Endothelial cell of umbilical vein (primary cell): ENCODE results near the gene RINL. TPM values are rescaled to one million over a fixed set of nuclear protein-coding genes. Genes with fewer than 3 reads are reported as not detected.
"Not testable (repeated sequence)": the region's sequence is repeated elsewhere in the genome, so short reads cannot be mapped to it uniquely, and the experiment has no call there.

Source experiments
- BruUV-seq: library from RNA; stranded (reverse); fragments of 400-500 nt; replicated peaks from 2 replicates; lab custom pipeline; 2021; lab: Mats Ljungman, UMichigan
- CTCF ChIA-PET: fragments of 300-600, 350-600 bp; sonication (Branson Sonifier 250); formaldehyde crosslinking; loops from one replicate; lab custom pipeline; 2021; ENCODE audit warnings: antibody characterized with exemption, inconsistent platforms; lab: Charles Lee
- POLR2A ChIA-PET: fragments of 300-600, 350-600 bp; sonication (Branson Sonifier 250); formaldehyde crosslinking; loops from one replicate; lab custom pipeline; 2021; ENCODE audit warnings: antibody characterized with exemption, inconsistent platforms; lab: Charles Lee
- DNase-seq: peaks from one replicate; pipeline ENCODE4 v3.0.0-alpha.2; 2011; ENCODE audit warnings: low read depth, low spot score
- FAIRE-seq: peaks from 2 replicates; lab custom pipeline; 2011; peaks lifted over from hg19 to GRCh38; lab: Jason Lieb, UNC
- H2AFZ ChIP-seq: 2 replicates; pipeline ENCODE4 v1.6.0; 2012; ENCODE audit warnings: low read depth, low read length, control low read depth, inconsistent platforms
- H3K27ac ChIP-seq: 2 replicates; pipeline ENCODE4 v1.5.1; 2011; ENCODE audit warnings: low read depth, mild to moderate bottlenecking, control low read depth, low read length, moderate library complexity; ENCODE audit not compliant: insufficient read depth
- H3K27me3 ChIP-seq, 2 experiments: 2 replicates each; pipeline versions ENCODE4 v1.6.0 to v1.6.1; 2011; ENCODE audit warnings: low read length in 2 of 2, mixed read lengths in 1 of 2; ENCODE audit not compliant: control insufficient read depth in 2 of 2, insufficient read depth in 2 of 2
- H3K36me3 ChIP-seq, 2 experiments: 2 replicates in 1 of 2; 3 replicates in 1 of 2; pipeline ENCODE4 v1.5.1; 2011; ENCODE audit warnings: low read length in 2 of 2, mild to moderate bottlenecking in 1 of 2, moderate library complexity in 1 of 2; ENCODE audit not compliant: control insufficient read depth in 2 of 2, insufficient read depth in 2 of 2; ENCODE audit errors: extremely low read depth in 1 of 2
- H3K4me1 ChIP-seq: 3 replicates; pipeline ENCODE4 v1.5.1; 2011; ENCODE audit warnings: mild to moderate bottlenecking, low read length; ENCODE audit not compliant: control insufficient read depth, insufficient read depth; ENCODE audit errors: extremely low read depth
- H3K4me2 ChIP-seq: 2 replicates; pipeline ENCODE4 v1.6.1; 2011; ENCODE audit warnings: low read length, control low read depth, mixed read lengths; ENCODE audit not compliant: insufficient read depth
- H3K4me3 ChIP-seq, 3 experiments: fragments of 200-600 bp in 1 of 3; sonication (generic), shearing (Covaris generic) in 1 of 3; replicated peaks in 1 of 3; 2 replicates each; pipeline ENCODE4 v1.5.1; 2011 to 2016; ENCODE audit warnings: control low read depth in 3 of 3, low read length in 3 of 3, mild to moderate bottlenecking in 2 of 3, inconsistent platforms in 1 of 3, low read depth in 1 of 3, moderate library complexity in 1 of 3; ENCODE audit not compliant: insufficient read depth in 1 of 3
- H3K79me2 ChIP-seq: 2 replicates; pipeline ENCODE4 v1.6.0; 2012; ENCODE audit warnings: low read length, inconsistent platforms; ENCODE audit not compliant: control insufficient read depth, insufficient read depth
- H3K9ac ChIP-seq: replicated peaks from 2 replicates; pipeline ENCODE3; 2011; ENCODE audit warnings: low read length, control low read depth; ENCODE audit not compliant: insufficient read depth; ENCODE audit errors: extremely low read depth
- H3K9me1 ChIP-seq: replicated peaks from 3 replicates; pipeline ENCODE4 v1.6.0; 2011; ENCODE audit warnings: mild to moderate bottlenecking, low read length; ENCODE audit not compliant: control insufficient read depth, insufficient read depth; ENCODE audit errors: extremely low read depth
- H3K9me3 ChIP-seq: replicated peaks from 2 replicates; pipeline ENCODE4 v1.5.1; 2012; ENCODE audit warnings: low read length, inconsistent platforms; ENCODE audit not compliant: control insufficient read depth, insufficient read depth
- H4K20me1 ChIP-seq: replicated peaks from 2 replicates; pipeline ENCODE3; 2011; ENCODE audit warnings: mild to moderate bottlenecking, low read length; ENCODE audit not compliant: control insufficient read depth, insufficient read depth; ENCODE audit errors: extremely low read depth
- FOS ChIP-seq: IDR thresholded peaks from 2 replicates; pipeline ENCODE4 v1.6.1; 2011; ENCODE audit warnings: mild to moderate bottlenecking, low read length, moderate library complexity, borderline replicate concordance; ENCODE audit not compliant: insufficient read depth
- JUN ChIP-seq: IDR thresholded peaks from 2 replicates; pipeline ENCODE4 v1.6.1; 2011; ENCODE audit warnings: borderline replicate concordance, low read depth; ENCODE audit not compliant: insufficient read length, insufficient read depth
- MYC ChIP-seq: IDR thresholded peaks from one replicate; pipeline ENCODE4 v1.6.1; 2011; ENCODE audit warnings: mild to moderate bottlenecking, low read depth, low read length
- POLR2A ChIP-seq: IDR thresholded peaks from 2 replicates; pipeline ENCODE4 v1.6.1; 2012; ENCODE audit warnings: low read depth, mild to moderate bottlenecking, control low read depth, low read length
- dilution Hi-C: fragments of 300-500 bp; cut with MboI; formaldehyde crosslinking; loops from one replicate; pipeline ENCODE4 v1.15.0; 2019; ENCODE audit warnings: low sequenced_read_pairs; ENCODE audit not compliant: extremely low pct_ligation_motif_present
- intact Hi-C: fragments of 100-400 bp; cut with micrococcal nuclease; formaldehyde crosslinking; loops from one replicate; pipeline ENCODE4 v1.10.0; 2022
- polyA plus RNA-seq, 4 experiments: library from polyadenylated mRNA; depleted of rRNA in 3 of 4; stranded (reverse) in 3 of 4; unstranded in 1 of 4; fragments of >200 nt; gene quantifications; 2 replicates each; pipeline versions ENCODE4 v1.2.1 to v1.2.3, GENCODE V29; 2011 to 2012; ENCODE audit warnings: missing spikeins in 1 of 4
- total RNA-seq: library from RNA; stranded (reverse); gene quantifications from 2 replicates; pipeline ENCODE4 v1.2.3, GENCODE V29; 2021

The RINL gene
- total and polyA plus RNA-seq, 2 donors (not counting 3 experiments of a cell fraction or from before 2014, with no cell fraction given), result 5.3 to 10.1 TPM

GRCh38 chr19:38888876-38889275, 10.8 kb upstream of the RINL start:
- DNase-seq, result no peak
- ChIA-PET CTCF (interaction anchor here (1.4 to 4.2 kb wide), 4 partner anchors 11 to 127 kb away, joined by 3 to 29 read pairs (median 18); partner anchors contain the start of gene RINL), POLR2A (no interaction called here)
- Histone ChIP-seq H3K27me3 (no peaks in the 10 kb centered on the region), H3K36me3 (peaks cover 2 to 17% of the 10 kb centered on the region in 2 experiments), H3K9me3 (no peaks in the 10 kb centered on the region), H3K4me3 (no peak overlapping the region), H3K27ac (no peak overlapping the region), H3K4me2 (no peak overlapping the region), H3K9me1 (no peaks in the 10 kb centered on the region), H3K79me2 (no peaks in the 10 kb centered on the region), H2AFZ (no peak overlapping the region), H3K4me1 (no peaks in the 10 kb centered on the region), H3K9ac (no peak overlapping the region), H4K20me1 (no peaks in the 10 kb centered on the region)
- BruUV-seq, result no TSS peak
- no peak for TF ChIP-seq MYC
- no peak for TF ChIP-seq FOS
- no peak for TF ChIP-seq POLR2A
- no peak for TF ChIP-seq JUN
- no peak for FAIRE-seq
- dilution Hi-C loops, result no loop called here
- intact Hi-C loops, result no loop called here

- dilution Hi-C loops, H3K4me1 ChIP-seq, POLR2A ChIA-PET, H4K20me1 ChIP-seq, BruUV-seq, H3K9ac ChIP-seq, H3K27me3 ChIP-seq, intact Hi-C loops, H3K4me2 ChIP-seq, H3K9me3 ChIP-seq, DNase-seq, H2AFZ ChIP-seq, H3K9me1 ChIP-seq, H3K79me2 ChIP-seq, H3K4me3 ChIP-seq, H3K27ac ChIP-seq: not testable (repeated sequence)
- FAIRE-seq, result peak; percentile 4
- CTCF ChIA-PET, result interaction anchor here (0.7 to 4.2 kb wide), 2 partner anchors 10 to 115 kb away, joined by 3 to 29 read pairs; no protein-coding TSS in a partner anchor
- H3K36me3 ChIP-seq, result peaks cover 2 to 14% of the 10 kb centered on the region in 2 experiments
Measured at GRCh38 chr19:38884691-38885090, 6.6 kb upstream of the RINL start.
